Endothelial cell of umbilical vein (primary cell): Measurements from ENCODE around the gene PILRA. TPM values are rescaled to one million over a fixed set of nuclear protein-coding genes. Genes with fewer than 3 reads are reported as not detected.

Experiments used
- BruUV-seq: library from RNA; stranded (reverse); fragments of 400-500 nt; replicated peaks from 2 replicates; lab custom pipeline; 2021; lab: Mats Ljungman, UMichigan
- CTCF ChIA-PET: fragments of 300-600, 350-600 bp; sonication (Branson Sonifier 250); formaldehyde crosslinking; loops from one replicate; lab custom pipeline; 2021; ENCODE audit warnings: antibody characterized with exemption, inconsistent platforms; lab: Charles Lee
- POLR2A ChIA-PET: fragments of 300-600, 350-600 bp; sonication (Branson Sonifier 250); formaldehyde crosslinking; loops from one replicate; lab custom pipeline; 2021; ENCODE audit warnings: antibody characterized with exemption, inconsistent platforms; lab: Charles Lee
- DNase-seq: peaks from one replicate; pipeline ENCODE4 v3.0.0-alpha.2; 2011; ENCODE audit warnings: low read depth, low spot score
- FAIRE-seq: peaks from 2 replicates; lab custom pipeline; 2011; peaks lifted over from hg19 to GRCh38; lab: Jason Lieb, UNC
- H2AFZ ChIP-seq: 2 replicates; pipeline ENCODE4 v1.6.0; 2012; ENCODE audit warnings: low read depth, low read length, control low read depth, inconsistent platforms
- H3K27ac ChIP-seq: 2 replicates; pipeline ENCODE4 v1.5.1; 2011; ENCODE audit warnings: low read depth, mild to moderate bottlenecking, control low read depth, low read length, moderate library complexity; ENCODE audit not compliant: insufficient read depth
- H3K27me3 ChIP-seq, 2 experiments: 2 replicates each; pipeline versions ENCODE4 v1.6.0 to v1.6.1; 2011; ENCODE audit warnings: low read length in 2 of 2, mixed read lengths in 1 of 2; ENCODE audit not compliant: control insufficient read depth in 2 of 2, insufficient read depth in 2 of 2
- H3K36me3 ChIP-seq, 2 experiments: 2 replicates in 1 of 2; 3 replicates in 1 of 2; pipeline ENCODE4 v1.5.1; 2011; ENCODE audit warnings: low read length in 2 of 2, mild to moderate bottlenecking in 1 of 2, moderate library complexity in 1 of 2; ENCODE audit not compliant: control insufficient read depth in 2 of 2, insufficient read depth in 2 of 2; ENCODE audit errors: extremely low read depth in 1 of 2
- H3K4me1 ChIP-seq: 3 replicates; pipeline ENCODE4 v1.5.1; 2011; ENCODE audit warnings: mild to moderate bottlenecking, low read length; ENCODE audit not compliant: control insufficient read depth, insufficient read depth; ENCODE audit errors: extremely low read depth
- H3K4me2 ChIP-seq: 2 replicates; pipeline ENCODE4 v1.6.1; 2011; ENCODE audit warnings: low read length, control low read depth, mixed read lengths; ENCODE audit not compliant: insufficient read depth
- H3K4me3 ChIP-seq, 3 experiments: fragments of 200-600 bp in 1 of 3; sonication (generic), shearing (Covaris generic) in 1 of 3; replicated peaks in 1 of 3; 2 replicates each; pipeline ENCODE4 v1.5.1; 2011 to 2016; ENCODE audit warnings: control low read depth in 3 of 3, low read length in 3 of 3, mild to moderate bottlenecking in 2 of 3, inconsistent platforms in 1 of 3, low read depth in 1 of 3, moderate library complexity in 1 of 3; ENCODE audit not compliant: insufficient read depth in 1 of 3
- H3K79me2 ChIP-seq: 2 replicates; pipeline ENCODE4 v1.6.0; 2012; ENCODE audit warnings: low read length, inconsistent platforms; ENCODE audit not compliant: control insufficient read depth, insufficient read depth
- H3K9ac ChIP-seq: replicated peaks from 2 replicates; pipeline ENCODE3; 2011; ENCODE audit warnings: low read length, control low read depth; ENCODE audit not compliant: insufficient read depth; ENCODE audit errors: extremely low read depth
- H3K9me1 ChIP-seq: replicated peaks from 3 replicates; pipeline ENCODE4 v1.6.0; 2011; ENCODE audit warnings: mild to moderate bottlenecking, low read length; ENCODE audit not compliant: control insufficient read depth, insufficient read depth; ENCODE audit errors: extremely low read depth
- H3K9me3 ChIP-seq: replicated peaks from 2 replicates; pipeline ENCODE4 v1.5.1; 2012; ENCODE audit warnings: low read length, inconsistent platforms; ENCODE audit not compliant: control insufficient read depth, insufficient read depth
- H4K20me1 ChIP-seq: replicated peaks from 2 replicates; pipeline ENCODE3; 2011; ENCODE audit warnings: mild to moderate bottlenecking, low read length; ENCODE audit not compliant: control insufficient read depth, insufficient read depth; ENCODE audit errors: extremely low read depth
- CTCF ChIP-seq, 2 donors: IDR thresholded peaks; 1 replicate in 1 of 2; 2 replicates in 1 of 2; pipeline ENCODE4 v1.5.1; 2011; ENCODE audit warnings: low read length in 2 of 2, mild to moderate bottlenecking in 2 of 2, moderate library complexity in 2 of 2, control low read depth in 1 of 2, inconsistent platforms in 1 of 2, low read depth in 1 of 2; ENCODE audit not compliant: insufficient read depth in 1 of 2; ENCODE audit errors: extremely low read depth in 1 of 2
- EZH2 ChIP-seq: IDR thresholded peaks from 2 replicates; pipeline ENCODE4 v1.6.1; 2012; ENCODE audit warnings: borderline replicate concordance, low read depth, mild to moderate bottlenecking, moderate library complexity, low read length, inconsistent platforms; ENCODE audit not compliant: severe bottlenecking
- FOS ChIP-seq: IDR thresholded peaks from 2 replicates; pipeline ENCODE4 v1.6.1; 2011; ENCODE audit warnings: mild to moderate bottlenecking, low read length, moderate library complexity, borderline replicate concordance; ENCODE audit not compliant: insufficient read depth
- GATA2 ChIP-seq: IDR thresholded peaks from 2 replicates; pipeline ENCODE4 v1.7.0; 2011; ENCODE audit warnings: low read depth, mild to moderate bottlenecking, moderate library complexity, mixed read lengths, low read length; ENCODE audit not compliant: insufficient read length, insufficient read depth
- JUN ChIP-seq: IDR thresholded peaks from 2 replicates; pipeline ENCODE4 v1.6.1; 2011; ENCODE audit warnings: borderline replicate concordance, low read depth; ENCODE audit not compliant: insufficient read length, insufficient read depth
- MAX ChIP-seq: IDR thresholded peaks from 2 replicates; pipeline ENCODE4 v1.6.1; 2011; ENCODE audit not compliant: insufficient read depth, insufficient read length
- MYC ChIP-seq: IDR thresholded peaks from one replicate; pipeline ENCODE4 v1.6.1; 2011; ENCODE audit warnings: mild to moderate bottlenecking, low read depth, low read length
- POLR2A ChIP-seq: IDR thresholded peaks from 2 replicates; pipeline ENCODE4 v1.6.1; 2012; ENCODE audit warnings: low read depth, mild to moderate bottlenecking, control low read depth, low read length
- POLR2AphosphoS5 ChIP-seq: IDR thresholded peaks from 2 replicates; pipeline ENCODE4 v1.6.1; 2012; ENCODE audit warnings: low read depth, mild to moderate bottlenecking, control low read depth, low read length, moderate library complexity; ENCODE audit not compliant: insufficient read depth
- dilution Hi-C: fragments of 300-500 bp; cut with MboI; formaldehyde crosslinking; loops from one replicate; pipeline ENCODE4 v1.15.0; 2019; ENCODE audit warnings: low sequenced_read_pairs; ENCODE audit not compliant: extremely low pct_ligation_motif_present
- intact Hi-C: fragments of 100-400 bp; cut with micrococcal nuclease; formaldehyde crosslinking; loops from one replicate; pipeline ENCODE4 v1.10.0; 2022
- polyA plus RNA-seq, 4 experiments: library from polyadenylated mRNA; depleted of rRNA in 3 of 4; stranded (reverse) in 3 of 4; unstranded in 1 of 4; fragments of >200 nt; gene quantifications; 2 replicates each; pipeline versions ENCODE4 v1.2.1 to v1.2.3, GENCODE V29; 2011 to 2012; ENCODE audit warnings: missing spikeins in 1 of 4
- total RNA-seq: library from RNA; stranded (reverse); gene quantifications from 2 replicates; pipeline ENCODE4 v1.2.3, GENCODE V29; 2021

Gene PILRA
- total and polyA plus RNA-seq, 2 donors (not counting 3 experiments of a cell fraction or from before 2014, with no cell fraction given): 0.61 to 1.3 TPM

DNA sequence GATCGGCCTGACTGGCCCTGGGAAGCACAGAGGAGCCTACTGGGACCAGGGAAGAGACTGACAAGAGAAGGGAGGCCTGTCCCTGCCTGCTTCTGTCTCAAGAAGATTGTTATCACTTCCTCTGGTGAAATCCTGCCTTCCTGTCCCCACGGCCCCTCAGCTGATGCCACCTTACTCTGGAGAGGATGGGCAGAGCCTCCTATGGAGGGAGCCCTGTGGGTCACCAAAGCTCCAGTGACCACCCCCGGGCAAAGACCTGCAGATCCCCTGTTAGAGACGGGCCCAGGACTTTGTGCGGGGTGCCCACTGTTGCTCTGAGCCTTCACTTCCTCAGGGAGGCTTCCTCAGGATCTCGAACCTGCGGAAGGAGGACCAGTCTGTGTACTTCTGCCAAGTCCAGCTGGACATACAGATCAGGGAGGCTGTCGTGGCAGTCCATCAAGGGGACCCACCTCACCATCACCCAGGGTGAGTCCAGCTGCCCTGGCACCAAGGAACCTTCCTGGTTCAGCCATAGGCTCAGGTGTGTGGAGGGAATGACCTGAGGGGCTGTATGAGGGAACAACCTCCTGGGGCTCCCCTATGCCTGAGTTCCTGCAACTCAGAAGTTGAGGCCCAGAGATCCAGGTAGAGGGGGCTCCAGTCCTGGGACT is 16.7 kb upstream of the PILRA start:
- H3K36me3 ChIP-seq: peaks cover 3 to 68% of the 10 kb centered on the region in 2 experiments
- no peaks in the 10 kb centered on the region for H3K4me1 ChIP-seq
- BruUV-seq: no TSS peak
- H3K9me3 ChIP-seq: no peaks in the 10 kb centered on the region
- H3K79me2 ChIP-seq: no peaks in the 10 kb centered on the region
- FAIRE-seq (no peak), DNase-seq (no peak)
- dilution Hi-C loops (no loop called here), intact Hi-C loops (loop anchor here (5.0 kb wide), 1 partner anchor 51 kb away; no protein-coding TSS in a partner anchor)
- H4K20me1 ChIP-seq: no peaks in the 10 kb centered on the region
- CTCF ChIA-PET: no interaction called here
- H3K4me3 ChIP-seq: no peak overlapping the region
- no peak for TF ChIP-seq MAX
- no peak for TF ChIP-seq CTCF (IDR thresholded peaks at IDR 0.05; ENCODE audit: extremely low read depth in 1 of 2, insufficient read depth in 1 of 2, low read depth in 1 of 2, low read length in 2 of 2)
- no peak for TF ChIP-seq FOS
- POLR2A ChIA-PET: no interaction called here
- H3K9me1 ChIP-seq: no peaks in the 10 kb centered on the region
- no peak overlapping the region for H3K4me2 ChIP-seq
- no peak overlapping the region for H3K27ac ChIP-seq
- H3K9ac ChIP-seq: no peak overlapping the region
- H2AFZ ChIP-seq: no peak overlapping the region
- H3K27me3 ChIP-seq: no peaks in the 10 kb centered on the region

GRCh38 chr7:100357131-100357561 is 16.1 kb upstream of the PILRA start:
- Histone ChIP-seq H3K9ac (no peak overlapping the region), H3K27ac (no peak overlapping the region), H3K9me3 (no peaks in the 10 kb centered on the region), H3K79me2 (no peaks in the 10 kb centered on the region), H3K9me1 (no peaks in the 10 kb centered on the region), H3K36me3 (peaks cover 2 to 66% of the 10 kb centered on the region in 2 experiments), H3K4me1 (no peaks in the 10 kb centered on the region), H3K4me3 (no peak overlapping the region), H3K4me2 (no peak overlapping the region), H2AFZ (no peak overlapping the region), H4K20me1 (no peaks in the 10 kb centered on the region), H3K27me3 (no peaks in the 10 kb centered on the region)
- POLR2A ChIA-PET: no interaction called here
- TF ChIP-seq JUN: no peak
- TF ChIP-seq POLR2AphosphoS5: no peak
- TF ChIP-seq POLR2A: no peak
- no peak for TF ChIP-seq EZH2
- no peak for TF ChIP-seq CTCF (IDR thresholded peaks at IDR 0.05; ENCODE audit: extremely low read depth in 1 of 2, insufficient read depth in 1 of 2, low read depth in 1 of 2, low read length in 2 of 2)
- TF ChIP-seq GATA2: no peak
- TF ChIP-seq FOS: no peak
- no peak for TF ChIP-seq MAX
- no peak for TF ChIP-seq MYC
- DNase-seq: no peak
- intact Hi-C loops (loop anchor here (5.0 kb wide), 1 partner anchor 50 kb away; no protein-coding TSS in a partner anchor), dilution Hi-C loops (no loop called here)
- no peak for FAIRE-seq
- CTCF ChIA-PET: no interaction called here
- no TSS peak for BruUV-seq
